ENCODE results near the gene CD8B. TPM values are rescaled to one million over a fixed set of nuclear protein-coding genes. Genes with fewer than 3 reads are reported as not detected.

Gene CD8B
- total and polyA plus RNA-seq, 2 of the 8 experiments (the other 6 are each of a cell fraction or from before 2014, with no cell fraction given), result 0.35 to 0.63 TPM

DNA sequence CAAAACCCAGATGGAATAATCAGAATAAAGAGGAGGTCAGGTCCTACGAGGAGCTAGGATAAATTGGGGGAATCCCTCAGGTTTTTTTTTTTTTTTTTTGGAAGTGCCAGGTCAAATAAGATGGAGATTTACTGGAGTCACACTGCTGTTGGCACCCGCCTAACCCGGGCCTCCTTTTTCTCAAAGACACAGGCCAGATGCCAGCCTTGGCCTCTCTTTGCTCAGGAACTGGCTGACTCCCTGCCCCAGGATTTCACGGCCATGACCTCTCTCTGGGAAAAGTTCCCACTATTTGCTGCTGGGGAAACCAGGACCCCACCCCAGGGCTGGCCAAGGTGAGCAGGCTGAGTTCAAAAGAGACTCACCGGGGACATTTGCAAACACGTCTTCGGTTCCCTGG lies 73.5 kb downstream of the CD8B start (continued):
- no peak for TF ChIP-seq POU5F1 (IDR thresholded peaks at IDR 0.05; ENCODE audit: low read depth, low read length)

All from H1 (cell line).